WTC11 (cell line): ENCODE data around the gene WNT1. TPM values are rescaled to one million over a fixed set of nuclear protein-coding genes. Genes with fewer than 3 reads are reported as not detected.

Experiments used
- ATF1 ChIP-seq: sonication (generic); formaldehyde crosslinking; IDR thresholded peaks from 2 replicates; pipeline ENCODE4 v1.8.1; 2023; ENCODE audit warnings: mild to moderate bottlenecking, moderate library complexity, missing genetic modification reagents
- CDX4 ChIP-seq: fragments of 250-450 bp; sonication (Bioruptor Pico); IDR thresholded peaks from 2 replicates; pipeline ENCODE4 v1.9.0; 2021; ENCODE audit warnings: moderate library complexity, mild to moderate bottlenecking, inconsistent platforms, borderline replicate concordance
- ELF4 ChIP-seq: sonication (generic); formaldehyde crosslinking; IDR thresholded peaks from 2 replicates; pipeline ENCODE4 v1.8.1; 2022; ENCODE audit warnings: low read depth, mild to moderate bottlenecking, moderate library complexity, missing genetic modification reagents
- ESRRA ChIP-seq: sonication (generic); formaldehyde crosslinking; IDR thresholded peaks from 2 replicates; pipeline ENCODE4 v1.8.1; 2022; ENCODE audit warnings: mild to moderate bottlenecking, missing genetic modification reagents, borderline replicate concordance
- ETV6 ChIP-seq: sonication (generic); formaldehyde crosslinking; IDR thresholded peaks from 2 replicates; pipeline ENCODE4 v1.8.1; 2022; ENCODE audit warnings: mild to moderate bottlenecking, missing genetic modification reagents
- GABPB1 ChIP-seq: sonication (generic); formaldehyde crosslinking; IDR thresholded peaks from 2 replicates; pipeline ENCODE4 v1.8.1; 2023; ENCODE audit warnings: mild to moderate bottlenecking, missing genetic modification reagents
- GTF2I ChIP-seq: fragments of 250-450 bp; sonication (Bioruptor Pico); conservative IDR thresholded peaks from 2 replicates; pipeline ENCODE4 v1.4.0; 2021; ENCODE audit warnings: mild to moderate bottlenecking
- JUN ChIP-seq: sonication (generic); formaldehyde crosslinking; IDR thresholded peaks from 2 replicates; pipeline ENCODE4 v1.8.0; 2023; ENCODE audit warnings: mild to moderate bottlenecking, missing genetic modification reagents
- NFE2L1 ChIP-seq: sonication (generic); formaldehyde crosslinking; IDR thresholded peaks from 2 replicates; pipeline ENCODE4 v1.8.1; 2023; ENCODE audit warnings: missing genetic modification reagents
- NFYB ChIP-seq: sonication (generic); formaldehyde crosslinking; conservative IDR thresholded peaks from 2 replicates; pipeline ENCODE4 v1.8.0; 2022; ENCODE audit warnings: low read depth, missing genetic modification reagents
- NR1H2 ChIP-seq: sonication (generic); formaldehyde crosslinking; IDR thresholded peaks from 2 replicates; pipeline ENCODE4 v1.9.0; 2021; ENCODE audit warnings: mild to moderate bottlenecking, moderate library complexity, missing genetic modification reagents
- NR2C2 ChIP-seq: sonication (generic); formaldehyde crosslinking; IDR thresholded peaks from 2 replicates; pipeline ENCODE4 v1.8.0; 2022; ENCODE audit warnings: mild to moderate bottlenecking, missing genetic modification reagents
- NR3C1 ChIP-seq: sonication (generic); formaldehyde crosslinking; conservative IDR thresholded peaks from 2 replicates; pipeline ENCODE4 v1.8.1; 2023; ENCODE audit warnings: low read depth, mild to moderate bottlenecking, missing genetic modification reagents
- SMAD3 ChIP-seq: sonication (generic); formaldehyde crosslinking; IDR thresholded peaks from 2 replicates; pipeline ENCODE4 v1.8.0; 2022; ENCODE audit warnings: missing genetic modification reagents, mild to moderate bottlenecking, borderline replicate concordance
- SP1 ChIP-seq: sonication (generic); formaldehyde crosslinking; conservative IDR thresholded peaks from 2 replicates; pipeline ENCODE4 v1.8.1; 2022; ENCODE audit warnings: missing genetic modification reagents
- TEAD4 ChIP-seq: sonication (generic); formaldehyde crosslinking; IDR thresholded peaks from 2 replicates; pipeline ENCODE4 v1.8.0; 2022; ENCODE audit warnings: mild to moderate bottlenecking, missing genetic modification reagents
- ZMAT4 ChIP-seq: fragments of 250-450 bp; sonication (Bioruptor Pico); IDR thresholded peaks from 2 replicates; pipeline ENCODE4 v1.9.0; 2021; ENCODE audit warnings: mild to moderate bottlenecking
- ZNF121 ChIP-seq: sonication (generic); formaldehyde crosslinking; IDR thresholded peaks from 2 replicates; pipeline ENCODE4 v1.8.0; 2023; ENCODE audit warnings: missing genetic modification reagents
- ZNF263 ChIP-seq: sonication (generic); formaldehyde crosslinking; IDR thresholded peaks from 2 replicates; pipeline ENCODE4 v1.8.1; 2022; ENCODE audit warnings: low read depth, mild to moderate bottlenecking, moderate library complexity, missing genetic modification reagents
- ZNF317 ChIP-seq: sonication (generic); formaldehyde crosslinking; IDR thresholded peaks from 2 replicates; pipeline ENCODE4 v1.8.1; 2023; ENCODE audit warnings: low read depth, mild to moderate bottlenecking, moderate library complexity, missing genetic modification reagents, borderline replicate concordance
- ZNF423 ChIP-seq: fragments of 250-450 bp; sonication (Bioruptor Pico); IDR thresholded peaks from 2 replicates; pipeline ENCODE4 v2.1.2; 2022; ENCODE audit warnings: mild to moderate bottlenecking, moderate library complexity
- ZNF532 ChIP-seq: fragments of 250-450 bp; sonication (Bioruptor Pico); IDR thresholded peaks from 2 replicates; pipeline ENCODE4 v1.9.0; 2021; ENCODE audit warnings: mild to moderate bottlenecking, borderline replicate concordance
- total RNA-seq: library from RNA; stranded (reverse); gene quantifications from 3 replicates; pipeline ENCODE4 v1.2.3, GENCODE V29; 2021
- TF ChIP-seq, protein P1 (sequence below): sonication (generic); formaldehyde crosslinking; IDR thresholded peaks from 2 replicates; pipeline ENCODE4 v1.8.0; 2022; ENCODE audit warnings: mild to moderate bottlenecking, missing genetic modification reagents
- TF ChIP-seq, protein P2 (sequence below): fragments of 250-450 bp; sonication (Bioruptor Pico); conservative IDR thresholded peaks from 2 replicates; pipeline ENCODE4 v1.9.0; 2021; ENCODE audit warnings: mild to moderate bottlenecking
- TF ChIP-seq, protein P3 (sequence below): sonication (generic); formaldehyde crosslinking; IDR thresholded peaks from 2 replicates; pipeline ENCODE4 v1.8.0; 2022; ENCODE audit warnings: missing genetic modification reagents
- TF ChIP-seq, protein P4 (sequence below): fragments of 250-450 bp; sonication (Bioruptor Pico); IDR thresholded peaks from 2 replicates; pipeline ENCODE4 v2.1.2; 2022; ENCODE audit warnings: mild to moderate bottlenecking, moderate library complexity

The WNT1 gene
- total RNA-seq, 1 experiment from 2014 or later = not detected

- TF ChIP-seq CDX4 (CRISPR knock-in tag) = no peak
- TF ChIP-seq NFE2L1 = no peak
- TF ChIP-seq JUN (CRISPR knock-in tag) = 0 out of 2 replicates have a peak, but pooled peaks have one; percentile 30
- no peak for TF ChIP-seq ZNF263 (CRISPR knock-in tag)
- TF ChIP-seq ZMAT4 = no peak
- no peak for TF ChIP-seq ESRRA (CRISPR knock-in tag)
- no peak for TF ChIP-seq GTF2I
- TF ChIP-seq, protein P1, sequence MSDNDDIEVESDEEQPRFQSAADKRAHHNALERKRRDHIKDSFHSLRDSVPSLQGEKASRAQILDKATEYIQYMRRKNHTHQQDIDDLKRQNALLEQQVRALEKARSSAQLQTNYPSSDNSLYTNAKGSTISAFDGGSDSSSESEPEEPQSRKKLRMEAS (CRISPR knock-in tag) = peak; percentile 79
- TF ChIP-seq ATF1 (CRISPR knock-in tag) = 0 out of 2 replicates have a peak, but pooled peaks have one; percentile 29
- TF ChIP-seq TEAD4 (CRISPR knock-in tag) = no peak
- TF ChIP-seq GABPB1 (CRISPR knock-in tag) = peak; percentile 52; the same call in 1 of the 2 replicates
- peak; percentile 42; the same call in 1 of the 2 replicates for TF ChIP-seq ETV6 (CRISPR knock-in tag)
- no peak for TF ChIP-seq ZNF423
- no peak for TF ChIP-seq ELF4 (CRISPR knock-in tag)
- TF ChIP-seq NR3C1 (CRISPR knock-in tag) = 0 out of 2 replicates have a peak, but pooled peaks have one; percentile 63
- no peak for TF ChIP-seq ZNF121
- TF ChIP-seq, protein P2, sequence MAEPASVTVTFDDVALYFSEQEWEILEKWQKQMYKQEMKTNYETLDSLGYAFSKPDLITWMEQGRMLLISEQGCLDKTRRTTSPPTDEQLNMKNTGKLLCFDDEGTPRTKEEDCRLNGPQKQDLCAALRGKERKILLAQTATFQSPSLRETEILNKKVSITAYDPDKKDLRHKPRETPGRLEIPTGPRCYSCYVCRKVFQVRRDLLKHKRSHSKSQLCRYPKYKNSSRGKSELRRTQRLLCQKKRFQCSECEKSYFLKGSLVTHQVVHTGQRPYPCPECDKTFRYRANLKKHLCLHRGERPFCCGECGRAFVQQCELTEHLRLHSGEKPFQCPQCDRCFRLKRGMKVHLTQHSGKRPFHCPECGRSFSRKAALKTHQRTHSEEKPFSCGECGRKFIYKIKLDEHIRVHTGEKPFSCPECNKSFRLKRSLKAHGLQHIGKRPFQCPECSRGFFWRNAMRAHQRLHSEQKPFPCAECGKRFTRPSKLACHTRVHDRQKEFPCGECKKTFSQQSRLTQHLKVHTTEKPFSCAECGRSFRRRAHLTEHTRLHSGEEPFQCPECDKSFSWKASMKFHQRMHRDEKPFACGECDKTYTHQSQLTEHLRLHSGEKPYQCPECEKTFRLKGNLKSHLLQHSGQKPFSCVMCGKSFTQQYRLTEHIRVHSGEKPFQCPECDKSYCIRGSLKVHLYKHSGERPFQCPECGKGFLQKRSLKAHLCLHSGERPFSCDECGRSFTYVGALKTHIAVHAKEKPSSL (CRISPR knock-in tag) = 0 out of 2 replicates have a peak, but pooled peaks have one; percentile 39
- TF ChIP-seq NFYB = no peak
- TF ChIP-seq, protein P3, sequence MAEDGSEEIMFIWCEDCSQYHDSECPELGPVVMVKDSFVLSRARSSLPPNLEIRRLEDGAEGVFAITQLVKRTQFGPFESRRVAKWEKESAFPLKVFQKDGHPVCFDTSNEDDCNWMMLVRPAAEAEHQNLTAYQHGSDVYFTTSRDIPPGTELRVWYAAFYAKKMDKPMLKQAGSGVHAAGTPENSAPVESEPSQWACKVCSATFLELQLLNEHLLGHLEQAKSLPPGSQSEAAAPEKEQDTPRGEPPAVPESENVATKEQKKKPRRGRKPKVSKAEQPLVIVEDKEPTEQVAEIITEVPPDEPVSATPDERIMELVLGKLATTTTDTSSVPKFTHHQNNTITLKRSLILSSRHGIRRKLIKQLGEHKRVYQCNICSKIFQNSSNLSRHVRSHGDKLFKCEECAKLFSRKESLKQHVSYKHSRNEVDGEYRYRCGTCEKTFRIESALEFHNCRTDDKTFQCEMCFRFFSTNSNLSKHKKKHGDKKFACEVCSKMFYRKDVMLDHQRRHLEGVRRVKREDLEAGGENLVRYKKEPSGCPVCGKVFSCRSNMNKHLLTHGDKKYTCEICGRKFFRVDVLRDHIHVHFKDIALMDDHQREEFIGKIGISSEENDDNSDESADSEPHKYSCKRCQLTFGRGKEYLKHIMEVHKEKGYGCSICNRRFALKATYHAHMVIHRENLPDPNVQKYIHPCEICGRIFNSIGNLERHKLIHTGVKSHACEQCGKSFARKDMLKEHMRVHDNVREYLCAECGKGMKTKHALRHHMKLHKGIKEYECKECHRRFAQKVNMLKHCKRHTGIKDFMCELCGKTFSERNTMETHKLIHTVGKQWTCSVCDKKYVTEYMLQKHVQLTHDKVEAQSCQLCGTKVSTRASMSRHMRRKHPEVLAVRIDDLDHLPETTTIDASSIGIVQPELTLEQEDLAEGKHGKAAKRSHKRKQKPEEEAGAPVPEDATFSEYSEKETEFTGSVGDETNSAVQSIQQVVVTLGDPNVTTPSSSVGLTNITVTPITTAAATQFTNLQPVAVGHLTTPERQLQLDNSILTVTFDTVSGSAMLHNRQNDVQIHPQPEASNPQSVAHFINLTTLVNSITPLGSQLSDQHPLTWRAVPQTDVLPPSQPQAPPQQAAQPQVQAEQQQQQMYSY (CRISPR knock-in tag) = no peak
- TF ChIP-seq ZNF317 (CRISPR knock-in tag) = no peak
- no peak for TF ChIP-seq NR1H2 (CRISPR knock-in tag)
- TF ChIP-seq SP1 (CRISPR knock-in tag) = peak; percentile 95
- TF ChIP-seq, protein P4, sequence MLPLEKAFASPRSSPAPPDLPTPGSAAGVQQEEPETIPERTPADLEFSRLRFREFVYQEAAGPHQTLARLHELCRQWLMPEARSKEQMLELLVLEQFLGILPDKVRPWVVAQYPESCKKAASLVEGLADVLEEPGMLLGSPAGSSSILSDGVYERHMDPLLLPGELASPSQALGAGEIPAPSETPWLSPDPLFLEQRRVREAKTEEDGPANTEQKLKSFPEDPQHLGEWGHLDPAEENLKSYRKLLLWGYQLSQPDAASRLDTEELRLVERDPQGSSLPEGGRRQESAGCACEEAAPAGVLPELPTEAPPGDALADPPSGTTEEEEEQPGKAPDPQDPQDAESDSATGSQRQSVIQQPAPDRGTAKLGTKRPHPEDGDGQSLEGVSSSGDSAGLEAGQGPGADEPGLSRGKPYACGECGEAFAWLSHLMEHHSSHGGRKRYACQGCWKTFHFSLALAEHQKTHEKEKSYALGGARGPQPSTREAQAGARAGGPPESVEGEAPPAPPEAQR (CRISPR knock-in tag) = no peak
- no peak for TF ChIP-seq NR2C2 (CRISPR knock-in tag)
- no peak for TF ChIP-seq SMAD3 (CRISPR knock-in tag)
- peak; percentile 30; the same call in 1 of the 2 replicates for TF ChIP-seq ZNF532 (CRISPR knock-in tag)
Observed at GRCh38 chr12:49018261-49019119, 40.4 kb downstream of the WNT1 start, which contains the start of gene PRKAG1 (continued).
